Liver (tissue), 3 donors: ENCODE measurements around the gene RIMBP2.

Experiments
- EGR1 ChIP-seq, 2 donors: IDR thresholded peaks; 2 replicates each; pipeline ENCODE4 v1.6.1; 2016 to 2018; ENCODE audit warnings: antibody characterized with exemption in 2 of 2, low read depth in 2 of 2
- RXRA ChIP-seq, 2 donors: IDR thresholded peaks; 2 replicates each; pipeline ENCODE4 v1.6.1; 2017 to 2018; ENCODE audit warnings: antibody characterized with exemption in 2 of 2, mild to moderate bottlenecking in 1 of 2
- SP1 ChIP-seq: IDR thresholded peaks from 2 replicates; pipeline ENCODE4 v1.6.1; 2018; ENCODE audit warnings: antibody characterized with exemption, mild to moderate bottlenecking
- TAF1 ChIP-seq: conservative IDR thresholded peaks from 2 replicates; pipeline ENCODE4 v1.6.1; 2016; ENCODE audit warnings: antibody characterized with exemption, mild to moderate bottlenecking
- TF ChIP-seq, protein P1 (sequence below): fragments of 150-350 bp; IDR thresholded peaks from 2 replicates; pipeline ENCODE4 v1.5.1; 2017; ENCODE audit warnings: improper control_type of control experiment, low read depth, low read length; ENCODE audit not compliant: missing input control
- TF ChIP-seq, protein P2 (sequence below): IDR thresholded peaks from 2 replicates; pipeline ENCODE4 v1.6.1; 2016; ENCODE audit warnings: antibody characterized with exemption, mild to moderate bottlenecking
- TF ChIP-seq, protein P3 (sequence below): IDR thresholded peaks from 2 replicates; pipeline ENCODE4 v1.6.1; 2016; ENCODE audit warnings: antibody characterized with exemption
- TF ChIP-seq, protein P4 (sequence below): IDR thresholded peaks from 2 replicates; pipeline ENCODE4 v1.6.1; 2016; ENCODE audit warnings: antibody characterized with exemption
- donor health status: healthy.
- donor health status: healthy.

- TF ChIP-seq, protein P1, sequence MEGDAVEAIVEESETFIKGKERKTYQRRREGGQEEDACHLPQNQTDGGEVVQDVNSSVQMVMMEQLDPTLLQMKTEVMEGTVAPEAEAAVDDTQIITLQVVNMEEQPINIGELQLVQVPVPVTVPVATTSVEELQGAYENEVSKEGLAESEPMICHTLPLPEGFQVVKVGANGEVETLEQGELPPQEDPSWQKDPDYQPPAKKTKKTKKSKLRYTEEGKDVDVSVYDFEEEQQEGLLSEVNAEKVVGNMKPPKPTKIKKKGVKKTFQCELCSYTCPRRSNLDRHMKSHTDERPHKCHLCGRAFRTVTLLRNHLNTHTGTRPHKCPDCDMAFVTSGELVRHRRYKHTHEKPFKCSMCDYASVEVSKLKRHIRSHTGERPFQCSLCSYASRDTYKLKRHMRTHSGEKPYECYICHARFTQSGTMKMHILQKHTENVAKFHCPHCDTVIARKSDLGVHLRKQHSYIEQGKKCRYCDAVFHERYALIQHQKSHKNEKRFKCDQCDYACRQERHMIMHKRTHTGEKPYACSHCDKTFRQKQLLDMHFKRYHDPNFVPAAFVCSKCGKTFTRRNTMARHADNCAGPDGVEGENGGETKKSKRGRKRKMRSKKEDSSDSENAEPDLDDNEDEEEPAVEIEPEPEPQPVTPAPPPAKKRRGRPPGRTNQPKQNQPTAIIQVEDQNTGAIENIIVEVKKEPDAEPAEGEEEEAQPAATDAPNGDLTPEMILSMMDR: no peak
- TF ChIP-seq, protein P2, sequence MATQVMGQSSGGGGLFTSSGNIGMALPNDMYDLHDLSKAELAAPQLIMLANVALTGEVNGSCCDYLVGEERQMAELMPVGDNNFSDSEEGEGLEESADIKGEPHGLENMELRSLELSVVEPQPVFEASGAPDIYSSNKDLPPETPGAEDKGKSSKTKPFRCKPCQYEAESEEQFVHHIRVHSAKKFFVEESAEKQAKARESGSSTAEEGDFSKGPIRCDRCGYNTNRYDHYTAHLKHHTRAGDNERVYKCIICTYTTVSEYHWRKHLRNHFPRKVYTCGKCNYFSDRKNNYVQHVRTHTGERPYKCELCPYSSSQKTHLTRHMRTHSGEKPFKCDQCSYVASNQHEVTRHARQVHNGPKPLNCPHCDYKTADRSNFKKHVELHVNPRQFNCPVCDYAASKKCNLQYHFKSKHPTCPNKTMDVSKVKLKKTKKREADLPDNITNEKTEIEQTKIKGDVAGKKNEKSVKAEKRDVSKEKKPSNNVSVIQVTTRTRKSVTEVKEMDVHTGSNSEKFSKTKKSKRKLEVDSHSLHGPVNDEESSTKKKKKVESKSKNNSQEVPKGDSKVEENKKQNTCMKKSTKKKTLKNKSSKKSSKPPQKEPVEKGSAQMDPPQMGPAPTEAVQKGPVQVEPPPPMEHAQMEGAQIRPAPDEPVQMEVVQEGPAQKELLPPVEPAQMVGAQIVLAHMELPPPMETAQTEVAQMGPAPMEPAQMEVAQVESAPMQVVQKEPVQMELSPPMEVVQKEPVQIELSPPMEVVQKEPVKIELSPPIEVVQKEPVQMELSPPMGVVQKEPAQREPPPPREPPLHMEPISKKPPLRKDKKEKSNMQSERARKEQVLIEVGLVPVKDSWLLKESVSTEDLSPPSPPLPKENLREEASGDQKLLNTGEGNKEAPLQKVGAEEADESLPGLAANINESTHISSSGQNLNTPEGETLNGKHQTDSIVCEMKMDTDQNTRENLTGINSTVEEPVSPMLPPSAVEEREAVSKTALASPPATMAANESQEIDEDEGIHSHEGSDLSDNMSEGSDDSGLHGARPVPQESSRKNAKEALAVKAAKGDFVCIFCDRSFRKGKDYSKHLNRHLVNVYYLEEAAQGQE: no peak
- TF ChIP-seq SP1 (no peak), EGR1 (IDR thresholded peaks at IDR 0.05; ENCODE audit: low read depth in 2 of 2) (no peak), RXRA (IDR thresholded peaks at IDR 0.05) (no peak), TAF1 (no peak)
- TF ChIP-seq, protein P3, sequence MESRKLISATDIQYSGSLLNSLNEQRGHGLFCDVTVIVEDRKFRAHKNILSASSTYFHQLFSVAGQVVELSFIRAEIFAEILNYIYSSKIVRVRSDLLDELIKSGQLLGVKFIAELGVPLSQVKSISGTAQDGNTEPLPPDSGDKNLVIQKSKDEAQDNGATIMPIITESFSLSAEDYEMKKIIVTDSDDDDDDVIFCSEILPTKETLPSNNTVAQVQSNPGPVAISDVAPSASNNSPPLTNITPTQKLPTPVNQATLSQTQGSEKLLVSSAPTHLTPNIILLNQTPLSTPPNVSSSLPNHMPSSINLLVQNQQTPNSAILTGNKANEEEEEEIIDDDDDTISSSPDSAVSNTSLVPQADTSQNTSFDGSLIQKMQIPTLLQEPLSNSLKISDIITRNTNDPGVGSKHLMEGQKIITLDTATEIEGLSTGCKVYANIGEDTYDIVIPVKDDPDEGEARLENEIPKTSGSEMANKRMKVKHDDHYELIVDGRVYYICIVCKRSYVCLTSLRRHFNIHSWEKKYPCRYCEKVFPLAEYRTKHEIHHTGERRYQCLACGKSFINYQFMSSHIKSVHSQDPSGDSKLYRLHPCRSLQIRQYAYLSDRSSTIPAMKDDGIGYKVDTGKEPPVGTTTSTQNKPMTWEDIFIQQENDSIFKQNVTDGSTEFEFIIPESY: no peak
- TF ChIP-seq, protein P4, sequence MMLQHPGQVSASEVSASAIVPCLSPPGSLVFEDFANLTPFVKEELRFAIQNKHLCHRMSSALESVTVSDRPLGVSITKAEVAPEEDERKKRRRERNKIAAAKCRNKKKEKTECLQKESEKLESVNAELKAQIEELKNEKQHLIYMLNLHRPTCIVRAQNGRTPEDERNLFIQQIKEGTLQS: no peak
Measured at GRCh38 chr12:130661059-130661458, 55.0 kb downstream of the RIMBP2 start.
